HG03442 (cell line): Measurements from ENCODE around the gene FN1.
"Not testable (repeated sequence)": the region's sequence is repeated elsewhere in the genome, so short reads cannot be mapped to it uniquely, and the experiment has no call there.

Source experiments
- ATAC-seq: cut with Tn5 transposase; IDR thresholded peaks from one replicate; pipeline ENCODE4 v1.9.1; 2021; ENCODE audit warnings: mild to moderate bottlenecking, moderate library complexity; ENCODE audit not compliant: unreplicated experiment

The FN1 gene

DNA sequence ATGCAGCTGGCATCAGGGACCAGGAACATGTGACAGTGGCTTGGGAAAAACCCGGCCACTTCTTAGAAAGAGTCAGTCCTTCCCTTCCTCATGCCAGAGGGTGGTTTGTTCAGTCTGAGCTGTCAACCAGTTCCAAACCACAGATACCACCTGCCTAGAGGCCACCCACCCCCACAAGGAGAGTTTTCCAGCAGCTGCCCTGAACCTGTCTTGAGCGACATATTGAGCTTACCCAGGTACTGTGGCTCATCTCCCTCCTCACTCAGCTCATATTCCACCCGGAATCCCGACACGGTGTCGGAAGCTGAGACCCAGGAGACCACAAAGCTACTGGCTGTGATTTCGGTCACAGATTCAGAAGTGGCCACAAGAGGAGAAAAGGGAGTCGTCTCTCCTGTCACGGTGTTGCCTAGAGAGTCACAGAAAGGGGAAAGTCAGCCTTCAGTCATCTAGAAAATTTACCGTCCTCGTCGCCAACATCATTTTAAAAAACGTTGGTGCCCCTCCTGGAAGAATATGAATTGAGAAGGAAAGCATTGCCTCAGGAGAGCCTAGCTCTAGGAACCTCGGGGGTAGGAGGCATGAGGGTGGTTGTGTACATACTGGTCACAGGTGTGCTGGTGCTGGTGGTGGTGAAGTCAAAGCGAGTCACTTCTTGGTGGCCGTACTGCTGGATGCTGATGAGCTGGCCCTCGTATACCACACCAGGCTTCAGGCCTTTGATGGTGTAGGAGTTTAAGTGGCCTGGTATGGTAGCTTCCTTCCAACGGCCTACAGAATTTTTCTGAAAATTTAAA lies 26.3 kb downstream of the FN1 start:
- no peak for ATAC-seq

DNA sequence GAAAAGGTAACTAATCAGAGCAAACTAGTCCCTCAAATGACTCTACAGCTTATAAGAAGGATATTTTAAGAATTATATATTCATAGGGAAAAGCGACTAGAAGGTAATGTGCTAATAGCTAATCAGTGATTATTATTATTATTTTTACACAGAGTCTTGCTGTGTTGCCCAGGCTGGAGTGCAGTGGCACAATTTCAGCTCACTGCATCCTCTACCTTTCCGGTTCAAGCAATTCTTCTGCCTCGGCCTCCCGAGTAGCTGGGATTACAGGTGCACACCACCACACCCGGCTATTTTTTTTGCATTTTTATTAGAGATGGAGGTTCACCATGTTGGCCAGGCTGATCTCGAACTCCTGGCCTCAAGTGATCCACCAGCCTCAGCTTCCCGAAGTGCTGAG lies 27.4 kb downstream of the FN1 start:
- not testable (repeated sequence) for ATAC-seq

DNA sequence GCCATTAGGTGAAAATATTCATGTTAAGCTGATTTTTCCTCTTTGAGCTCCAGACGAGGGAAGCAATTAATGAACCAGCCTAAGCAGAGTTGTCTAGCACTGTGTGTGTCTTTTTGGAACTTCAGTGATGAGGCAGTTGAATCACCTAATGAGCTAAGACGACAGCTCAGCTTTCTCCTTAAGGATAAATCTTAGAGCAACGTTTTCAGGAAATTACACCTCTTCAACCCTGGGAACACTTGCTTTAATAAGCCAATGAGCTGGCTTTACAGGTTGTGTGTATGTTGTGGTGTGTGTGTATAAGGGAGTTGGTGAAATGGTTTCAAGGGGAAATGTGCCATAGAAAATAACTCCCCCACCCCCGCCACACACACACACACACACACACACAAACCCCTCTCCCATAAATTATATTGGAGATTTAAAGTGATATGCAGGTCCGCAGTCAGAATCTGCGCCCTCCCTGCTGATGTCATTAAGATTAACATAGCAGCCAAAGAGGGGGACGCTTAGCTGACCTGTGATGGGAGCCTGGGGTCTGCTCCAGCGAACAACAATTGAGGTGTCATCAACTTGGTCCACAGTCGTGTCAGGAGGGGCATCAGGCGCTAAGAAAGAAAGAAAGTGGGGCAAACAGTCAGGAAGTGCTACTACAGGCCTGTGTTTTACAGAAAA lies 28.1 kb downstream of the FN1 start:
- ATAC-seq, result no peak

DNA sequence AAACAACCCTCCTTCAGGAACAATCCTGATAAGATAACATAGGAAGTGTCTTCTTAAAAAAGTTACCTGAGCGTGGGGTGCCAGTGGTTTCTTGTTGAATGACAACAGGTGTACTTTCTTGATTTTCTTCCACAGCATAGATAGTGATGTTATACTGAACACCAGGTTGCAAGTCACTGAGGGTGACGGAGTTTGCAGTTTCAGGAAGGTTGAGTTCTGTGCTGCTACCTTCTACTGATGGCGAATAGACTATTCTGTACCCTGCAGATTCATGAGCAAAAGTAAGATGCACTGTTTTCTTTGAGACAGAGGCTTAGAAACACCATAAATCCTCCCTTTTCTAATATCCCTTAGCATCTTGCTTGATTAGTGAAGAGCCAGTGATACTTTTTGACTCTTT lies 28.8 kb downstream of the FN1 start:
- ATAC-seq, result no peak

DNA sequence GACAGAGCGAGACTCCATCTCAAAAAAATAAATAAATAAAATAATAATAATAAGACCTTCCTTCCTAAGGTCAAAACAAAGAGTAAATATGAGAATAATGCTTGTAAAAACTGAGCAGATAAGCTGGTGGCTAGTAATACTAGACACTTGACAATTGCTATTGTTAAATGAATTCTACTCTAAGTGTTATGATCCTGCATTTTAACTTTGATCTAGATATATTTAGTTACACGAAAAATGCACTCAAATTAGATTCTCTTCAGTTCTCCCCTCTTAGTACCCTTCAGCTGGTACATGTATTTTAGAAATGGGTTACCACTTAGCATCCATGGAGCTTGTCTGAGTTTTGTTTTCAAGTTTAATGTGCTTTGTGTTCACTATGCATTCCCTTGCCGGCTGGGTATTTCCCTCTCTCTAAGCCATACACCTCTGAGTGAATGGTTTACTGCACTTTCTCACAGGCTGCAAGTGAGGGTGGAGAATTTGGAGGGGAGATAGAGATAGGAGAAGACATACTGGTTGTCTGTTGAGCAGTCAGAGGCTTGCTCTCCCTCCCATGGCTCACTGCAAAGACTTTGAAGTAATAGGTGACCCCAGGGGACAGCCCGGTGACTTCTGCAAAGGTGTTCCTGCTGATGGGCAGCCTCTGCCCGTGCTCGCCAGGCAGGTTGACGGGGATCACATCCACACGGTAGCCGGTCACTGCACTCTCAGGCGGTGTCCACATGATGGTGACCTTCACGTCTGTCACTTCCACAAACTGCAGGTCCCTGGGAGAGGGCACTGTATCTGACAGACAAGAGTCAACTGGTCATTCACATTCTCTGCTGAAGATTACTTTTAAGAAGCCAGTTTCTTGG lies 29.9 kb downstream of the FN1 start:
- ATAC-seq, result no peak

DNA sequence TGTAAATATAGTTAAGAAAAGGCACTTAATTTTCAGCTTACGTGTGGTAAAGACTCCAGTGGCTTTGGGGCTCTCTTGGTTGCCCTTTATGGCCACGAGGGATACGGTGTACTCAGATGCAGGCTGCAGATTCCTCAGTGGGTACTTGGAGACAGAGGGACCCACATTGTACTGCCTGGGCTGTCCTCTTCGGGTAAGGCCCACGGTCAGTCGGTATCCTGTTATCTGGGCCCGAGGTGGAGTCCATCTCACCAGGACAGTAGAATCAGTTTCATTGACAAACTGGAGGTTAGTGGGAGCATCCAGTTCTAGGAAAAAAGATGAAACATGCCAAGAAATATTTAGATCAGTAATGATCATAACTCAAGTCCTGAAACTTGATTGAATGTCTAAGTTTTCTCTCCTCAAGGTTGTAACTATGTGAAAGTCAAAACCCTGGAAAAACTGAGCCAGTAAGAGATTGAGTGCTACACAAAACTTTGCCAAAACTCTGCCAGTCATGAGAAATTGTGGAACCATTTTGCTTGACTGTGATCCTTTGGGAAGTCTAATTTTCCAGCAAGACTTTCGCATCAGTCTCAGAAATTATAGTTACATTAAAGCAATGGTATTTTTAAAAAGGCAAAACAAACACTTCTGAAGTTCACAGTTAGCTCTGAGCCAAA lies 31.4 kb downstream of the FN1 start:
- no peak for ATAC-seq

DNA sequence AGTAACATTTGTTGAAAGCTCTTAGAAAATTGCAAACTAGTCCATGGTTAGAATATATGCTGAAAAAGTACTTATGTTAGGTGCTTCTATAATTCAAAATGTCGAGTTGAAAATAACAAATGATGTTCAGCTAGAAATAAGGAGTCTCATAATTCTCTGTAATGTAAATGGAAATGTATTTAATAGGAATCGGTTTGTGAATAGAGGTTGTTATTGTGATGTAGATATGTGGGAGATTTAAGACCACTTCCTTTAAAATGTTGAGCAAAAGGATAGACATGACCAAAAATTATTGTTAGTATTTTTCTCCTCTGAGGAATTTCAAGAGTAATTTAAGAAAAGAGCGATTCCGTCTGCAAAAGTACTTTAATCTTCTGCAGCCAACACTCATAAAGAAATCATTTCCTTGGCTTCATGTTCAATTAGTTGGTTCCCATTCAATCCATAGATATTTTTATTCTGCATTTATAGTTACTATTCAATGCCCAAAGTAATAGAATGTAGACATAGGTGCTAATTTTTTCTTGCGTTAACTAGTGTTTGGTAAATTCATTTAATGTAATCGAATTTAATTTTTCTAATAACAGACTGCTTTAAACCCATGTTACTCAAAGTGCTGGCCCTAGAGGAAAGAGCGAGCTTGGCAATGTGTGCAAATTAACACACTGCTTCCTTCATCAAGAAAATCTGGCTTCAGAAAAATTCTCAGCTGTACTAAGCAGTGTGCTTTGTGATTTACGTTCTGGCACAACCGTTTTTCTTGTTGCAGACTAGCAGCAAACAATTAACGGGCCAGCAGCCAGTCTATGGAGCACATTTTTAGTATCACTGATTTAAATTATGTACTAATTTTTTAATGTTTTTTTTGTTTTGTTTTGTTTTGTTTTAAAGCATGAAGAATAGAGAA lies 32.2 kb downstream of the FN1 start:
- no peak for ATAC-seq

DNA sequence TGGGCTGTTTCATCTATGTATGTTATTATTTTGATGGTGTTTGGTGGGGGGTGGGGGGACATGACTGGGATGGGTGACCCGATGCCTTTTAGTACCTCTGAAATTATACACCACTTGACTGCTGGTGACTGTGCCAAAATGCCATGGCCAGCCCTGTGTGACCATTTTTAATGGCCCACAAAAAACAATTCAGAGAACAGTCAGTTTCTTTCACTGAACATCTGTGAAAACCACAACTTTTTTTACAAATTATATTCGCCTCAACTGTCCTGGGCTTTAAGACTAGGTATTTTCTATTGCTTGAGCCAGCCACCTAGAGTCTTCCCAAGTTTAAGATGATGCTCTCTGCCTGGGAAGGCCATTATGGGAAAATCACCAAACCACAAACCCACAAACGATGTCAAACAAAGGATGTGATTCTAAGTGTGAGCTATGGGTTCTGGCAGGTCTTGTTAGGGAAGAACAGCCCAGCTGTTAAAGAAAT lies 33.9 kb downstream of the FN1 start:
- no peak for ATAC-seq

DNA sequence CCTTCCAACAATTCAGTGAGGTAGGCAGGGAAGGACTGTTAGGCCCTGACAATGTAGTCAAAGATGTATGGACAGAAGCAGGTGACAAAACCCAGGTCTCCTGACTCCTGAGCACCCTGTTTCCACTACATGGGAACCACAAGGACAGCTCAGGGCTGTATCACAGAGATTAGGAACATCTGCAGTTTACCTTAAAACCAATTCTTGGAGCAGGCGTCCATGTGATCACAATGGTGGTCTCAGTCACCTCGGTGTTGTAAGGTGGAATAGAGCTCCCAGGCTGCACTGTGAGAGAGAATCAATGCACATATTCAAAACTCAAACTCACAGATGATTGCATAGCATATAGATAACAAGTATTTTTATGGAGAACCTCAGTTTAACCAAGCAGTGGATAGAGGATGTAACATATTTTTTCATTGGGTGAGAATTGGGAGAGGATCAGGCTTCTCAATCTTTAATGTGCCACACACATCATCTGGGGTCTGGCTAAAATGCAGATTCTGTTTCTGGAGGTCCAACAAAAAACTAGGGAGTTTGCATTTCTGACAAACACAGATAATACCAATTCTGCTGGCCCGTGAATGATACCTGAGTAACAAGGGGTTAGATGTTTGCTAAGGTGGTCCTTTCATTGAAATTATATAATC lies 36.7 kb downstream of the FN1 start:
- ATAC-seq, result no peak

DNA sequence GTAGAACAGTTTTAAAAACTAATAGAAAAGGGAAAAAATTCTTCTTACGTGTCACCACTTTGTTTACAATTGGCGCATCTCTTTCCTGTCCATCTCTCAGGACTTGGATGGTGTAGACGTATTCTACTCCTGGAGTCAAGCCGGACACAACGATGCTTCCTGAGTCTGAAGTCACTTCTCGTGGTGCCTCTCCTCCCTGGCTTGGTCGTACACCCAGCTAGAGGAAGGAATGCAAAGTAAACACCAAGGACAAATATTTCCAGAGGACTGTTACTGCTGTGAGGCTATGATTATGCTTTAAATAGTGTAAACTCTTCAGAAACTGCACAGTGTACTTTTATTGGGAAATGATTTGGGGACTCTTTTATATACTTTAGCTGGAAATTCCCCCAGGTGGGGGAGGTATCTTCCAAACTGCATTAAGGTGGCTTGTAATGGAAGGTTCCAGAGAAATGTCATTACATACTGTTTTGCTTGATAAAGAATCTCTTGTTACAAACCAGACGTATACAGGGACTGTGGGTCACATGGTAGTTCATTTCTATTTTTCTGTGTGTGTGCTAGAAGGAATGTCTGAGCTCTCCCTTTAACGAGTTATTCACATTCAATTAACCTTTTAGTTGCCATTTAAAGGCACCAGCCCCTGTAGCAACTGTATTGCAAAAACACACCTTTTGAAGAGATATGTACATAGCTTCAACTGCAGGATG lies 38.1 kb downstream of the FN1 start:
- ATAC-seq, result no peak

DNA sequence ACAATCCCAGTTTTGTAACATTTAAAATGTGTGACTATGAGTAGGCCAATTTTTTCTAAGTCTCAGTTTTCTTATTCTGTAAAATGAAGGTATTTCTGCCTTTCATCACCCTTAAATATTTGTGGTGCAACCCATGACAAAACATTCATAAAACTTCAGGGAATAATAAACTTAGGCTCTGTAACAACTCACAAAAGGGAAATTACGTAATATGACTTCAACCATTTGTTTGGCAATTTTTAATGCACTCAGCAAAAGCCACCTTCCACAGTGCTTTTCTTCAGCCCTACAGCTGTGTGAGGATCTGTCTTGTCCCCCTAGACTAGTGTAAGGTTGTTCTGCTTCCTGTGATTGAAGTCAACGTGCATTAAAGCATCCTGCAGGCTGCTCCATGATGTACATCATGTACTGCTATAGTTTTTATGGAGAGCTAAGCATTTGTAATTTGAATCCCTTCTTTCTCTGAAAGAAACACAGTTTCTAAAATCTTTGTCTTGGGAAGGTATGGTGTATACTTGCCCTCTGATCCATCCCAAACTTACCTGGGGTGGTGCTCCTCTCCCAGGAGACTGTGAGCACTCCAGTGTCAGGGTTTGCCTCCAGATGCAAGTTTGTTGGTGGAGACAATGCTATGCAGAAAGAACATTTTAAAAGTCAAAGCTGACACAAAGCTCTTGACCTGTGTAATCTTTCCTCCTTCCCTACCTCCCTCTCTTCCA lies 39.1 kb downstream of the FN1 start:
- no peak for ATAC-seq

DNA sequence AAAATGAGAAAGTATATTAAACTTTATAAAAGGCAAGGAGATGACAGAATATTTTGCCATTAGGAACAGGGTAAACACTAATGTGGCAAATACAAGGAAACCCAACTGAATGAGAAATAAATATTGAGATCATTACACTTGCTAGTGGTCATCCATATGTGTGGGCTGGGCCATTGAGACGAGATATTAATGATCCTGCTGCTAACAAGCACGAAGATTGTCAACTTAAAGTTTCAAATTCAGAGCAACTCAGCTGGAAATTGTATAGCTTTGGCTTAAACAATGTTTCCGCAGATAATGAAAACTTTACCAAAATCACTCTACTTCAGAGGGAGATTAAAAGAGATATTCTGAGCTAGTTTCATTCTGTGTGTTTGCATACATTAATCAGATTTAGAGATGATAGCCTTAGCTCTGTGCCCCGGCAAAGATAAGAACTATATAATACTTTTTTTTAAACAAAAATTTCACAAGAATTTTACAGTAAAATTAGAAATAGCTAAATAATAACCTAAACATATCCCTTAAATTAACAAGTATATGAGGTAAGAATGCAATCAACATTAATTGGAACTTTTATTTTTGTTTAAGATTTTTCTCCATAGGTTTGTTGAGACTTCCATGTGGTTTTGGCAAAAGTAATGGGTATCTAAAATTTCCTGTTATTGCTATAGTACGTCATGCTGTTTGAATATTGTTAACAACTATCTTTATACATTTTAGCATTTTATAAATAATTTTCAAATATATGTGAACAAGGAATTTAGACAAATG lies 40.0 kb downstream of the FN1 start:
- ATAC-seq, result no peak

DNA sequence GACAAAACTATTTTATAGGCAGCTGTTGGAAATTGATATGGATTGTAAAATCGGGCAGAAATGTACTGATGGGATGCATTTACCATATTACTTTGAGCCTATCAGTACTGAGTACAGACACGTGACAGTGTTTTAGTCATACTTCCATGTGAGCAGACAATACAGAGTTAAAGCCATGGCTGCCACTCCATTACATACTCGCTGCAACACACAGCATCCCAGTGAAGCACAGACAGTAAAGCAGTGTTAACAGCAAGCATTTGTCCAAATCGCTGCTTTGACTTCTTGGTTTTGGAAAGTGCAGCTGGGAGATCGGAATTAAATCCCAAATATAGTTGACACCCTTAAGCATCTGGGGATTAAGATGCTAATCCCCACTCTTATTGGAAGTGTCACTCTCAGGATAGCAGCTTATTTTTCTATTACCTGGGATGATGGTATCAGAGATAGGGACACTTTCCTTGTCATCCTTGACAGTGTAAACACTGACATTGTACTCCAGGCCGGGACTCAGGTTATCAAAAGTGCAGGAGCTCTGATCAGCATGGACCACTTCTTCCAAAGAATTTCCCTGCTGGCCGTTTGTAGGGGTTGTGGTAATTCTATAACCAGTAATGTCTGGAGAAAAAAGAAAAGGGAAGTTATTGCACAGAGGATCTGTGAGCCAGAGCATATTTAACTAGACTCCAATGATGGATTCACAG lies 41.6 kb downstream of the FN1 start:
- no peak for ATAC-seq

DNA sequence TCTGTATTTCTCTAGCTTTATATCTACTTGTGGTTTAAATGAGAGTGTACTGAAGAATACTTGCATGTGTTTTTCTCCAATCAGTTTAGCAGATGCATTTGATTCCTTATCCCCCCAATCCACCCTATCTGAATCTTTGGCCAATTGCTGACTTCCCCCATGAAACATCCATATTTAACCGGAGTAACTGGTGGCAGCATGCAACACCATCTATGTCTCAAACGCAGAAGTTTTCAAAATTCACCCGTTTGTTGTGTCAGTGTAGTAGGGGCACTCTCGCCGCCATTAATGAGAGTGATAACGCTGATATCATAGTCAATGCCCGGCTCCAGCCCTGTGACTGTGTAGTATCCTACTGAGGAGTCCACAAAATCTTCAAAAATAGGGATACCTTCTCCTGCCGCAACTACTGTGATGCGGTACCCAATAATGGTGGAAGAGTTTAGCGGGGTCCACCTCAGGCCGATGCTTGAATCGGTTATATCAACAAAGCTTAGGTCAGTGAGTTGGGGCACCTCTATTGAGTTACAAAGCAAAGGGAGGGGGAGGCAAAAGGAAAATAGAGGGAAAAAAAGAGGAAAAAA lies 43.1 kb downstream of the FN1 start:
- ATAC-seq, result no peak

DNA sequence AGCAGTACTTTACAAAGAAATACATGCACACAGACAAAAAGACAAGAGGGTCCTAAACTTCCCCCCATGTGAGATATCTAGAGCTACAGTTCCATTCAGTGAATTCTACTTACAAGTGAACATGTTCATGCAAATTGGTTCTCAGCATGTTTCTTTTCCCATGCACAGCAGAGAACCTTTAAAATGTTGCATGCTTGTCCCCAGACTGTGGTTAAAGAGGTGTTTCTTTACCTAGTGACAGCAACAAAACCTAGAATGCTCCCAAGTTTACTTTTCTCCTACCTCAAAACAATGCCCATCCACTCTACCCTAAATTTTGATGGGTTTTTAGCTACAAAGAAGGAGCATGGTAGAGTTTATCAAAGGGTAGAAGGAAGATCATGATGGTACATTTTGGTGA lies 43.7 kb downstream of the FN1 start:
- no peak for ATAC-seq

DNA sequence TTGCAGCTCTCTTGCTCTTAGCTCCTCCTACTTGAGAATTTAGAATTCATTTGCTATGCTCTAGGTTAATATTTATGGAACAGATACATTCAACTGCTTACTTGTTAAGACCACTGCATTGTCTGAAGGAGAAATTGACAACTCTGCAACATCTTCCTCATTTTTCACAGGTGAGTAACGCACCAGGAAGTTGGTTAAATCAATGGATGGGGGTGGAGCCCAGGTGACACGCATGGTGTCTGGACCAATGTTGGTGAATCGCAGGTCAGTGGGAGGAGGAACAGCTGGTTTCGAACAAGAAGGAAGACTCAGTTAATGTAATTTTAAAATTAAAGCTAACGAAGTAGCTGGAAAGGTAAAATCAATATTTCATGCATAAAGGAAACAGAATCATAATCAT lies 44.3 kb downstream of the FN1 start:
- no peak for ATAC-seq

DNA sequence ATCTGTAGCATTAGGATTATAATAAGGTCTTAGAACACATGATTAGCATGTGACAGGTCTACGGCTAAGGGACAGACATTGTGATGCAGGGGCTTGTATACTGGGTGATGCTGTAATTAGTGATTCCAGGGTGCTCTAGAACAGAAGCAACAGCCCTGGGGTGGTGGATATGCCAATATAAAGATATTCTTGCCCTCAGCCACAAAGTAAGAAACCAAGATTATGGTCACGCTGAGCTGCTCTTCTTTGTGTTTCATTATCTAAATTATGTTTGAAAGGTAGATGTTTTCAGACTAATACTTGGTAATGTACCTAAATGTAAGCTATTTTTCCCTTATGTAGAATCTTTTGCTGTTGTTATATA lies 45.3 kb downstream of the FN1 start:
- ATAC-seq, result no peak
